ENCODE data around the gene DNM3.

DNA sequence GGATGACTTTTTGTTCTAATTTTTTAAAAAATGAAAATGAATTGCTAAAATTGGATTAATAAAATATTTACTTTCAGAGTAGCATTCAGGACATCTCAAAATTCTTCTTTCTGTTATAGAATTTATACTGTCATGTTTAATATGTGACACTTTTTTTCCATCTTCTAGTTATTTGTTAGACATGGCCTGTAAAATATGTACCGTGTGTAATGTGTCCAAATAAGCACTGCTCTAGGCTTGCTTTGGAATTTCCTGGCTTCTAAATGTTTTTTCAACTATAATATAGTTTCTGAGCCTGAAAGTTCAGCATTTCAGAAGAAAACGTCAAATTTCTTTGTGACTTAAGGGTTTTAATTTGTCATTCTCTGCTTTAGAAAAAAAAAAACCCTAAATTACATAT is 243.6 kb downstream of the DNM3 start:
- no peak for TF ChIP-seq EP300 (IDR thresholded peaks at IDR 0.05)
- no peak for TF ChIP-seq POLR2A (IDR thresholded peaks at IDR 0.05)
- TF ChIP-seq, protein P1, sequence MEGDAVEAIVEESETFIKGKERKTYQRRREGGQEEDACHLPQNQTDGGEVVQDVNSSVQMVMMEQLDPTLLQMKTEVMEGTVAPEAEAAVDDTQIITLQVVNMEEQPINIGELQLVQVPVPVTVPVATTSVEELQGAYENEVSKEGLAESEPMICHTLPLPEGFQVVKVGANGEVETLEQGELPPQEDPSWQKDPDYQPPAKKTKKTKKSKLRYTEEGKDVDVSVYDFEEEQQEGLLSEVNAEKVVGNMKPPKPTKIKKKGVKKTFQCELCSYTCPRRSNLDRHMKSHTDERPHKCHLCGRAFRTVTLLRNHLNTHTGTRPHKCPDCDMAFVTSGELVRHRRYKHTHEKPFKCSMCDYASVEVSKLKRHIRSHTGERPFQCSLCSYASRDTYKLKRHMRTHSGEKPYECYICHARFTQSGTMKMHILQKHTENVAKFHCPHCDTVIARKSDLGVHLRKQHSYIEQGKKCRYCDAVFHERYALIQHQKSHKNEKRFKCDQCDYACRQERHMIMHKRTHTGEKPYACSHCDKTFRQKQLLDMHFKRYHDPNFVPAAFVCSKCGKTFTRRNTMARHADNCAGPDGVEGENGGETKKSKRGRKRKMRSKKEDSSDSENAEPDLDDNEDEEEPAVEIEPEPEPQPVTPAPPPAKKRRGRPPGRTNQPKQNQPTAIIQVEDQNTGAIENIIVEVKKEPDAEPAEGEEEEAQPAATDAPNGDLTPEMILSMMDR (IDR thresholded peaks at IDR 0.05), result no peak
